GM19467 (cell line): ENCODE measurements around the gene FRMD4A.

Experiments
- ATAC-seq: cut with Tn5 transposase; IDR thresholded peaks from one replicate; pipeline ENCODE4 v1.9.1; 2021; ENCODE audit warnings: mild to moderate bottlenecking, moderate library complexity; ENCODE audit not compliant: unreplicated experiment

The FRMD4A gene

DNA sequence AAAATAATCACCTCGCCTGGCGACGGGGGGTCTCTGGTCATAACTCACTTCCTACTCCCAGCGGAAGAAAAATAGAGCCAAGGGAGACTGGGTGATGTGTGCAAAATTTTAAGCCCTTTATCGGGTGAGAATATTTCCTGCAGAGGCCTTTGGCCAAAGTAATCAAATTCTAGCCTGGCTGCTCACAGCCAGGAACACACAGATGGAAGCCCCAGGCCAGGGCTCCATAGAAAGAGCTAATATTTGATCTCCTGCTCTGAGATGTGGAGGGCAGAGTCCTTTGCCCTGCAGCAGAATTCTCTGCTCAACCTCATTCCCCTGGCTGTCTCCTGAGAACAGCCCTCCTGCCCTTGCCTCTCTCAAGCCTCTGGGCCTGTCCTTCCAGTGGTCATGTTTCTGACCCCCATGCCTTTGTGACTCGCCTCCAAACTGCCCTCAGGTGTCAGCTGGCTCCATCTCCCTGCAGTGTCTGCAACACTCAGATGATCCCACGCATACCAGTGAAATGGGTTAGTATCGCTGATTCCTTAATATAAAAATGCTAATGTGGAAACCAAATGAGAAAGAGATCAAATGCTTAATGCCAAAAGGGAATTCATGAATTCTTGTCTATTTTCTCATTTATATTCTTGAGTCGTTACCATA is 34.5 kb downstream of the FRMD4A start:
- no peak for ATAC-seq

DNA sequence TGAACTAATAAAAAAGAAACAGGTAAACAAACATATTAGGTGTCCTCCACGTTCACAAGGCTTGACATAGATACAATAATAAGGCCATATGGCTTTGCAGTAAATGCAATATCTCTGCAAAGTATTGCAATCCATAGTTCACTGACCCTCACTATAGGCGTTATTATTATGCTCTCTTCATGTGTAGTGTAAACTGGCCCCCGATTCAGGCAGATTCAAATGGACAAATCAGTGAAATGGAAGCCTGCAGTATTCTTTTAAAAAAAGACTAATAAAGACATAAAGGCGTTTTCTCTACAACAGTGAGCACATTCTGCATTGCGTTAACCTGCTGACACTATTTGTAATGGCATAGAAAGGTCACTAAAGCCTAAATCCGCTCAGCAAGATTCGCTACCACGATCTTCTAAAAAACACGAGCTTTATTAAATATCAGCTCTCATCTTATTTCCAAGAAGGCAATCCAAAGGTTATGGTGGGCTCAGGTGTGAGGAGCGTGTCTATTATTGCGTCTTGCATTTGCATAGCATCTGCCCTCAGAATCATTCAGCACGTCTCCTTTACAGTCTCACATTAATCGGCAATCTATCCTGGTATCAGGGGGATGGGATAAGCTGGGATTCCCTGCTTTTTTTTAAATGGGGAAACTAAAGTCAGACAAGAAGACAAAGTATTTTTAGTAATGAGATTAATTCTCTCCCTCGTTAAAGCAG is 36.2 kb downstream of the FRMD4A start:
- no peak for ATAC-seq

DNA sequence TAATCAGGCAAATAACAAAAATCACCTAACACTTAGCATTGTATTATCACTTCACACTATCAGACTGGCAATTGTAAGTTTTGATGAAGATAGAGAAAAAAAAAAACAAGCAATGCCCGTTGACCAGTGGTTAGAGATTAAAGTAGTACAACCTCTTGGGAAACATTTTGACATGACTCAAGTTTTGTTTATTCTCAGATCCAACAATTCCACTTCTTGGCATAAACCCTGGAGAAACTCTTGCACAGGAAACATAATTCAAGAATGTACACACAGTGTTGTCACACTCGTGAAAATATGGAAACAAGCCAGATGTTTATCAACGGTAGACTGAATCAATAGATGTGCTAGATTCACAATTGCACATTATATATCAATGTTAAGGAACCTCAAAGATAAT is 37.2 kb downstream of the FRMD4A start:
- no peak for ATAC-seq

DNA sequence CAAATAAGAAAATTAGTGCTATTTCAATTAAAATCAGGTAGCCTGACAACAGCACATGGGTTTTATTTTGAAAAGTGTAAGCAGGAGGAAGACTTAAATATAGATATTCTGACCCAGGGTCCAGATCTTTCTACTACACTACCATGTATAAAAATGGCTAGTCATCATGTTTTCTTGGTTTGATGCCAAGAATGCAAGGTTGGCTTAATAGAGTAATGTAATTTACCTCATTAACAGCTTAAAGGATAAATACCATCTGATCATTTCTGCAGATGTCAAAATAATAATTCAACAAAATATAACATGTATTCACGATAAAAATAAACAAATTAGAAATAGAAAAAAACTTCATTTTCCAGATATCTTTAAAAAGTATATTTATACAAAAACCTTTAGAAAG is 39.4 kb downstream of the FRMD4A start:
- no peak for ATAC-seq

DNA sequence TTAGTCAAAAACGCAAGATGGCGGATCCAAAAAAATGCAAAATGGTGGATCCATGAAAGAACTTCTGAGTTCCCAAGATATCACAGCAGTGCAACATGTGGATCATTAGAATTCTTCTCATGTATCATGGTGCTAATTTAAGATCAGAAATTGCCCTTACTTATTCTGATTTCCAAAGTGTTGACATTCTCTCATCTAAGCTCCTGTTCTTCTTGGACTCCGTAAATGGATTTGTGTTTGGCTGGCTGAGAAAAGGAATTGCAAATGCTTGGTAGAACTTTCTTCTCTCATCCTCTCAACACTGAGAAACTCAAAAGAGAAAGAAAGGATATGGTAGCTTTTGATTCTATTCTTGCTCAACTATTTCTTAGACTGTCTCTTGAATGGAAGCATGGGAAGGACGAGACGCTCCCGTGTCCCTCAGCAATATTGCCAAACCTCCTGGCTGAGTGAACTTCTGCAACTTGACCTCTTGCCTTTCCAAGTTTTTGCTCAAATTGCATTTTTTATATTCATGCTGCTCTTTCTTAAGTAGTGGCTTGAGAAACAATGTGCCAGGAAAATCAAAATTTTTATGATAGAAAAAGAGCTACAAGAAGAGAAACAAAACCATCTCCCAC is 44.7 kb downstream of the FRMD4A start:
- ATAC-seq, result no peak

DNA sequence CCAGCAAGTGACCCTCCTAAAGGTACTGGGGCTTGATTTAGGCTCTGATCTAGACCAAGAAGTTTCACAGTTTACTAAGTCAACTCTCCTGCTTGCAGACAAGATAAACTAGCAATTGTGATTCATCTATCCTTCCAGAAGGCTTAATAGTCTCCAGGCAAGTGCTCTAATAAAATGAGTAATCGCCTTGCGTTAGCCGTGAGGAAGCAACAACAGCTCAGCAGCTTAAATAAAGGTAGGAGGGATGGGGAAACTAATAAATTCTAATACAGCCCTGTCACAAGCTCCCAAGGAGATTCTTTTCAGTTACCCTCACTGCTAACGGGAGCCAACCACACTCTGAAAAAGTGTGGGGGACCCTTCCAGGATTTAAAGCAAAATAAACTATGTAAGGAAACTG is 48.4 kb downstream of the FRMD4A start:
- no peak for ATAC-seq

DNA sequence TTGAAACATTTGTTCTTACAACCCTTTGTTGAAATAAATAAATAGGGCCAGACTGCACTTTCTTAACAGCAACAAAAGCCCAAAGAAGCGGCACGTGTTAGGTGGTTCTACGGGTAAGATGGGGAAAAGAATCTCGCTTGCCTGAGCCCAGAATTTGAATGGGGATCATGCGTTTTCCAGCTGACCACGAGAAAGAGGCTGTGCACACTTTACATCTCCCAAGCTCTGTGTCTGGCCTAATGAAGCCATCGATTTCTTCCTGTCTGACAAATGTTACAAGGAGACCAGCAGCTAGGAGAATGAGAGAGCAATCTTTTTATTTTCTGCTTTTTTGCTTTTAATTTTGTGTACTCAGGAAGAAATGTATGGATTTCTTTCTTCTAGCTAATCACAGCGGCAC is 52.2 kb downstream of the FRMD4A start:
- ATAC-seq, result no peak

GRCh38 chr10:14276210-14276609 is 54.5 kb downstream of the FRMD4A start:
- no peak for ATAC-seq

- ATAC-seq, result no peak
These were observed 59.1 kb downstream of the FRMD4A start for GRCh38 chr10:14271621-14272020.

- no peak for ATAC-seq
These were observed 60.4 kb downstream of the FRMD4A start for GRCh38 chr10:14270370-14270769.

DNA sequence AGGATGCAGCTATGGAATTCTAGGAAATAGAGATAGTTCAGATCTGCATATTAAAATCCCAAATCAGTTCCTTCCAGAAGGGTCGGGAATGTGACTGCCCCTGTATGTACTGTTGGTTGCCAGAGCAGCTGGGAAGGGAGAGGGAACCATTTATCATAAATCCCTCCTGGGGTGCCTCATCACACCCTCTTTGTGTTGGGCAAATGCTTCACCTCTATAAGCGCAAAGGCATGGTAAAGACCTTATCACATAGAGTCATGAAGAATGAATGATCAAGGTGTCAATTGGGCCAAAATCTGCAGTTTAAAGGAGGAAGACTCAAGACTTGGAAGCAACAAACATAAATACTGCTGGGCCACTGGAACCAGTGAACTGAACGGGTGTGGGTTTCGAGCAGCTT is 65.0 kb downstream of the FRMD4A start:
- ATAC-seq, result no peak

GRCh38 chr10:14262836-14263425 is 67.8 kb downstream of the FRMD4A start:
- no peak for ATAC-seq

DNA sequence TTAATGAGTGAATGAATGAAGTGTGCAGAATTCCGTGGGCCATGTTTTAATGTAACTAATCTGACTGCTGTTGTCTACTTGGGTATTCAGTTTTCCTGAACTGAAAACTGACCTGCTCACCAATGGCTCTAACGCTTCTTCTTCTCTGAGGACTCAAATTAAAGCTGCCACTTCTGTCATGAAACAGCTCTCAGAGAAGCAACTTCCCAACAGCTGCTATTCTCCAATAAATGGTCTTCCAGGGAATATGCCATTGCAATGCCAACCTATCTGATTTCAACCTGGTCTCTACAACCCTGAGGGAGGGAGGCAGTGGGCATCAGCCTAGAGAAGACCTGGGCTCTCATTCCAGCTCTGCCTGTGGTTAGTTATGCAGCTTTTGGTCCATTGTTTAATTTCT is 69.4 kb downstream of the FRMD4A start:
- ATAC-seq, result no peak

GRCh38 chr10:14259696-14260566 is 70.8 kb downstream of the FRMD4A start:
- no peak for ATAC-seq

DNA sequence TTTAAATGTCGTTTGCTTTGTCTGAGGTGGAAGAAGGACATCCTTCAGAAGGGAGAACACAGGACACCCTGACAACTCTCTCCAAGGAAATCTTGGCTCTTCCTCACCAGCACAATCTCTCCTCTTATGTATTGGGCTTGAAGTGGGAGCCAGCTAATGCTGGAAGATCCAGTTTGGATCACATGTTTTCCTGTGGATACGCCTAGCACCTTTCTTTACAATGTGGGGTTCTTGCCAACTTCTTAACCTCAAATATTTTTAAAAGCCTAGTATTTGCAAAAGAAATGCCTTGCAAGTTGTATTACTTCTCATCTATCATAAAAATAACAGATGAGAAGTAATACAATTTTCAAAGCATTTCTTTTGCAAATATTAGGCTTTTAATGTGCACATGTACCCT is 76.4 kb downstream of the FRMD4A start:
- no peak for ATAC-seq

- no peak for ATAC-seq
These were observed 77.0 kb downstream of the FRMD4A start for GRCh38 chr10:14253711-14254110.

GRCh38 chr10:14253079-14253478 is 77.6 kb downstream of the FRMD4A start:
- no peak for ATAC-seq

DNA sequence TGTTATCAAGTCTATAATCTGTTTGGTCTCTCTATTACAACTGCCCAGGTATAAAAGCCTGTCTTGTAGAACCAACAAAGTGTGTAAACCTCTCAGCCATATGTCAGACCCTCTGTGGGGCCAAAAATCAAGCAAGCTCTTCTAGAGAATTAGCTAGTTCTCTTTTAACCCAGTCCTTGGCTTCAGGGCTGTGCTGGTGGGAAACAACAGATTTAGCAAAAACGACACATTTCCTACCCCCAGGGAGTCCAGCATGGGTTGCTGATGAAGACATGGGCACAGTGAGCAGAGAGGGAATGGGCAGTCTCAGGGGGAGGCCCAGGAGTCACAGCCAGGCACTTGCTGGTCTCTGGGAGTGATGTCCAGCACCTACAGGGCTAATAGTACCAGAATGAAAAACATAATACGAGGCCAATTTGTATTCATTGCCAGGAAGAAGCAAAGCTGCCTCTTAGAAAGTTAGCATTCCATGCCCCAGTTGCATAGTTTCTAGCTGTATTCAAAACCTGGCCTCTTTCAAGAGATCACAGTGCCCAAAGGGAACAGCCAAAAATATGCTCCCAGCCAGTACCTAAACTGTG is 80.1 kb downstream of the FRMD4A start:
- ATAC-seq, result no peak

GRCh38 chr10:14247377-14248116 is 83.2 kb downstream of the FRMD4A start:
- no peak for ATAC-seq

- no peak for ATAC-seq
These were observed 85.9 kb downstream of the FRMD4A start for GRCh38 chr10:14244801-14245211.
